Measurements from ENCODE around the gene DHRSX. TPM values are rescaled to one million over a fixed set of nuclear protein-coding genes. Genes with fewer than 3 reads are reported as not detected.
A peak's percentile ranks its signal among the peaks of the same experiment; 100 is the strongest.

The DHRSX gene
- total RNA-seq, 2 donors from 2014 or later: 36.5 to 45.4 TPM

DNA sequence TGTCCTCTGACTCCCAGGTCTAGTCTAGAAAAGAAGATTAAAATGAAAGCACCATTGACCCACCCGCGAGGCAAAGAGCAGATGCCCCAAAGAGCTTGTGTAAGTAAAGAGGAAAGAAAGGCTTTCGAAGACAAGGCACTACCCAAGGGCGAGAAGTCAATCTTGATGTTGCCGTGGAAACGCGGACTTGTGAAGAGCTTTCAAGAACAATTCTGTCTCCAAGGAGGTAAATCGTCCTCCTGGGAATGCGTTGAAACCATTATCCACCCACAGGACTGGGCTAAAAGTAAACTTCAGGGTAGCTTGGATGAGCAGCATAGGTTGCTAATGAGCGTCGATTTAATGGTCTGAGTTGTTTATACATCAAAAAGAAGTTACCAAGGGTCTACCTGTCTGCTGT is 189.3 kb downstream of the DHRSX start:
- peak overlapping the region; percentile 90 for H3K27ac ChIP-seq (ENCODE audit: low read depth, low read length)

DNA sequence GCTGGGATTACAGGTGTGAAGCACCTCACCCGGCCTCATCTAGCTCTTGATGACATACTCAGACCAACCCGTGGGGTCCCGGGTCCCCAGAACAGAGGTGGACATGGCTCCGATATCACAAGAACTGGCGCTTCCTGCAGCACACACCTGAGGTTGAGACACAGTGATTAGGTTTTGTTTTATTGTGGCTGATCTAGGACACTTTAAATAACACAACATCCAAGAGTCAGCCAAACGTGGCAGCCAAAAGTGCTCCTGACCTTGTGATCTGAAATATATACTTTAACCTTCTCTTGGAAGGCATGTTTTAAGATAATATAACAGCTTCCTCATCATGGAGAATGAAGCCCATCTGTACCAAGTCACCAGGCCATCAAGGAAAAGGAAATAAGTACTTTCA is 198.9 kb downstream of the DHRSX start:
- Mint-ChIP-seq H3K36me3 (ENCODE audit: low read depth) (peaks cover 22% of the 10 kb centered on the region), H3K27ac (no peak overlapping the region), H3K9me3 (peaks cover 8% of the 10 kb centered on the region), H3K27me3 (ENCODE audit: insufficient read depth) (no peaks in the 10 kb centered on the region), H3K4me1 (no peaks in the 10 kb centered on the region), H3K4me3 (no peak overlapping the region)
- Histone ChIP-seq H3K27ac (ENCODE audit: low read depth, low read length) (no peak overlapping the region), H3K9me3 (ENCODE audit: control insufficient read depth, low read length) (no peaks in the 10 kb centered on the region), H3K27me3 (ENCODE audit: control insufficient read depth, insufficient read depth, low read length, poor library complexity, severe bottlenecking) (no peaks in the 10 kb centered on the region), H3K9ac (ENCODE audit: extremely low read depth, low read length, poor library complexity, severe bottlenecking) (no peak overlapping the region), H3K4me3 (ENCODE audit: low read length) (no peak overlapping the region), H3K36me3 (ENCODE audit: control insufficient read depth, insufficient read depth, low read length) (no peaks in the 10 kb centered on the region), H3K4me1 (ENCODE audit: control insufficient read depth, insufficient read depth, low read length) (no peaks in the 10 kb centered on the region)
- TF ChIP-seq, protein P1, sequence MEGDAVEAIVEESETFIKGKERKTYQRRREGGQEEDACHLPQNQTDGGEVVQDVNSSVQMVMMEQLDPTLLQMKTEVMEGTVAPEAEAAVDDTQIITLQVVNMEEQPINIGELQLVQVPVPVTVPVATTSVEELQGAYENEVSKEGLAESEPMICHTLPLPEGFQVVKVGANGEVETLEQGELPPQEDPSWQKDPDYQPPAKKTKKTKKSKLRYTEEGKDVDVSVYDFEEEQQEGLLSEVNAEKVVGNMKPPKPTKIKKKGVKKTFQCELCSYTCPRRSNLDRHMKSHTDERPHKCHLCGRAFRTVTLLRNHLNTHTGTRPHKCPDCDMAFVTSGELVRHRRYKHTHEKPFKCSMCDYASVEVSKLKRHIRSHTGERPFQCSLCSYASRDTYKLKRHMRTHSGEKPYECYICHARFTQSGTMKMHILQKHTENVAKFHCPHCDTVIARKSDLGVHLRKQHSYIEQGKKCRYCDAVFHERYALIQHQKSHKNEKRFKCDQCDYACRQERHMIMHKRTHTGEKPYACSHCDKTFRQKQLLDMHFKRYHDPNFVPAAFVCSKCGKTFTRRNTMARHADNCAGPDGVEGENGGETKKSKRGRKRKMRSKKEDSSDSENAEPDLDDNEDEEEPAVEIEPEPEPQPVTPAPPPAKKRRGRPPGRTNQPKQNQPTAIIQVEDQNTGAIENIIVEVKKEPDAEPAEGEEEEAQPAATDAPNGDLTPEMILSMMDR (conservative IDR thresholded peaks at IDR 0.05): no peak
- WGBS, 2 experiments (ENCODE audit: insufficient coverage in 1 of 2, insufficient read length in 1 of 2): 90 to 94% methylated on average over 2 to 6 of the region's 6 CpGs
- no peak for DNase-seq

More for the DNA sequence above, 189.3 kb downstream of the DHRSX start:
- H3K9me3 Mint-ChIP-seq: peaks cover 13% of the 10 kb centered on the region
- H3K9me3 ChIP-seq (ENCODE audit: control insufficient read depth, low read length): peaks cover 8% of the 10 kb centered on the region
- TF ChIP-seq, protein P1 (conservative IDR thresholded peaks at IDR 0.05): no peak
- peak overlapping the region; percentile 2 for H3K4me3 Mint-ChIP-seq
- no peaks in the 10 kb centered on the region for H3K27me3 Mint-ChIP-seq (ENCODE audit: insufficient read depth)
- no peaks in the 10 kb centered on the region for H3K4me1 ChIP-seq (ENCODE audit: control insufficient read depth, insufficient read depth, low read length)
- peak overlapping the region; percentile 33 for H3K27ac Mint-ChIP-seq
- H3K4me3 ChIP-seq (ENCODE audit: low read length): peak overlapping the region; percentile 39
- H3K9ac ChIP-seq (ENCODE audit: extremely low read depth, low read length, poor library complexity, severe bottlenecking): peak overlapping the region; percentile 2
- no peaks in the 10 kb centered on the region for H3K36me3 ChIP-seq (ENCODE audit: control insufficient read depth, insufficient read depth, low read length)
- 49 to 52% methylated on average over 11 of the region's 11 CpGs for WGBS, 2 experiments (ENCODE audit: insufficient coverage in 1 of 2, insufficient read length in 1 of 2)
- H3K4me1 Mint-ChIP-seq: peaks cover 16% of the 10 kb centered on the region
- DNase-seq: peak; percentile 89
- peaks cover 8% of the 10 kb centered on the region for H3K36me3 Mint-ChIP-seq (ENCODE audit: low read depth)
- H3K27me3 ChIP-seq (ENCODE audit: control insufficient read depth, insufficient read depth, low read length, poor library complexity, severe bottlenecking): no peaks in the 10 kb centered on the region

DNA sequence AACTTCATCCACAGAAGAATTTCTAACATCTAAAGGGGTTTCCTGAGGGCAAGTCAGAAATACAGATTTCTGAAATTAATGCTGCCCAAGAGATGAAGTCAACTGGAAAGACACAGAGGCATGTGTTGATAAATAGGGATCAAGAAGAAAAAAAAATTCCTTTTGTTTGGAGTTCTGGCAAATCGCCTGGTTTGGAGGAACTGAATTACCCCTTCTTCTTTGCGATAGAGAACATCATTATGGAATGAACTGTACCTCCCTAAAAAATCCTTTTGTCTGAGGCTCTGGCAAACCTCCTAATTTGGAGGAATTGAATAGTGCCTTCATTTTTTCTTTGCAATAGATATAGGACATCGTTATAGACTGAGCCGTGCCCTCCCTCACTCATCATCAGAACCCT is 200.9 kb downstream of the DHRSX start:
- no peak overlapping the region for H3K4me3 Mint-ChIP-seq
- peaks cover 12% of the 10 kb centered on the region for H3K9me3 Mint-ChIP-seq
- no peaks in the 10 kb centered on the region for H3K4me1 Mint-ChIP-seq
- H3K36me3 Mint-ChIP-seq (ENCODE audit: low read depth): peaks cover 6% of the 10 kb centered on the region
- Histone ChIP-seq H3K4me3 (ENCODE audit: low read length) (no peak overlapping the region), H3K27ac (ENCODE audit: low read depth, low read length) (no peak overlapping the region), H3K4me1 (ENCODE audit: control insufficient read depth, insufficient read depth, low read length) (no peaks in the 10 kb centered on the region), H3K36me3 (ENCODE audit: control insufficient read depth, insufficient read depth, low read length) (no peaks in the 10 kb centered on the region), H3K9ac (ENCODE audit: extremely low read depth, low read length, poor library complexity, severe bottlenecking) (no peak overlapping the region), H3K27me3 (ENCODE audit: control insufficient read depth, insufficient read depth, low read length, poor library complexity, severe bottlenecking) (no peaks in the 10 kb centered on the region), H3K9me3 (ENCODE audit: control insufficient read depth, low read length) (peaks cover 6% of the 10 kb centered on the region)
- TF ChIP-seq, protein P1 (conservative IDR thresholded peaks at IDR 0.05): no peak
- 85 to 100% methylated on average over 2 to 4 of the region's 4 CpGs for WGBS, 2 experiments (ENCODE audit: insufficient coverage in 1 of 2, insufficient read length in 1 of 2)
- no peak overlapping the region for H3K27ac Mint-ChIP-seq
- no peaks in the 10 kb centered on the region for H3K27me3 Mint-ChIP-seq (ENCODE audit: insufficient read depth)
- no peak for DNase-seq

All from endodermal cell (in vitro differentiated cells).